M059J (cell line): ENCODE data around the gene NUDT7. TPM values are rescaled to one million over a fixed set of nuclear protein-coding genes. Genes with fewer than 3 reads are reported as not detected.

Experiments
- DNase-seq: peaks from one replicate; pipeline ENCODE4 v3.0.0-alpha.2; 2012; ENCODE audit warnings: low read depth
- total RNA-seq: library from RNA; depleted of rRNA; stranded (reverse); fragments of >200 nt; shearing (Covaris generic); gene quantifications from 2 replicates; pipeline ENCODE4 v1.2.3, GENCODE V29; 2014

The NUDT7 gene
- total RNA-seq, 1 experiment from 2014 or later = 5.1 TPM

GRCh38 chr16:77724174-77724573, 1.9 kb downstream of the NUDT7 start:
- DNase-seq = no peak

GRCh38 chr16:77729951-77730350, 7.6 kb downstream of the NUDT7 start:
- DNase-seq = no peak

DNA sequence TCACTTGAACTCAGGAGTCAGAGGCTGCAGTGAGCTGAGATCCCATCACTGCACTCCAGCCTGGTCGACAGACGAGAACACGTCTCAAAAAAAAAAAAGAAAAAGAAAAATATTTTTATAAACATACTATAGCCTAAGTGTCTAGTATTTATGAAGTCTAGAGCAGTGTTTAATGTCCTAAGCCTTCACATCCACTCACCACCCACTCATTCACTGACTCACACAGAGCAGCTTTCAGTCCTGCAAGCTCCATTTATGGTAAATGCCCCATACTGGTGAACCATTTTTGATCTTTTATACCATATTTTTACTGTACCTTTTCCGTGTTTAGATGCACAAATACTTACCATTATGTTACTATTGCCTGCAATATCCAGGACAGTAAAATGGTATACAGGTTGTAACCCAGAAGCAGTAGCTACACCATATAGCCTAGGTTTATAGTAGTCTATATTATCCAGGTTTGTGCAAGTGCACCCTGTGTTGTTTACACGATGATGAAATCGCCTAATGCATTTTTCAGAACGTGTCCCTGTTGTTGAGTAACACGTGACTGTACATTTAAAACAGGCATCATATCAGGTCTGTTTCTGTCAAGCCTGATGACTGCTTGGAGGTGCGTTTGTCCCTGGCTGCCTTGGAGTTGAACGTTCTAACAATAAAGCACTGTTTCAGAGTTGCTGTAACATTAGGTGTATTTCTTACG, 10.1 kb downstream of the NUDT7 start:
- peak; percentile 54 for DNase-seq

- no peak for DNase-seq
These were observed 14.6 kb downstream of the NUDT7 start for GRCh38 chr16:77736879-77737278.

DNA sequence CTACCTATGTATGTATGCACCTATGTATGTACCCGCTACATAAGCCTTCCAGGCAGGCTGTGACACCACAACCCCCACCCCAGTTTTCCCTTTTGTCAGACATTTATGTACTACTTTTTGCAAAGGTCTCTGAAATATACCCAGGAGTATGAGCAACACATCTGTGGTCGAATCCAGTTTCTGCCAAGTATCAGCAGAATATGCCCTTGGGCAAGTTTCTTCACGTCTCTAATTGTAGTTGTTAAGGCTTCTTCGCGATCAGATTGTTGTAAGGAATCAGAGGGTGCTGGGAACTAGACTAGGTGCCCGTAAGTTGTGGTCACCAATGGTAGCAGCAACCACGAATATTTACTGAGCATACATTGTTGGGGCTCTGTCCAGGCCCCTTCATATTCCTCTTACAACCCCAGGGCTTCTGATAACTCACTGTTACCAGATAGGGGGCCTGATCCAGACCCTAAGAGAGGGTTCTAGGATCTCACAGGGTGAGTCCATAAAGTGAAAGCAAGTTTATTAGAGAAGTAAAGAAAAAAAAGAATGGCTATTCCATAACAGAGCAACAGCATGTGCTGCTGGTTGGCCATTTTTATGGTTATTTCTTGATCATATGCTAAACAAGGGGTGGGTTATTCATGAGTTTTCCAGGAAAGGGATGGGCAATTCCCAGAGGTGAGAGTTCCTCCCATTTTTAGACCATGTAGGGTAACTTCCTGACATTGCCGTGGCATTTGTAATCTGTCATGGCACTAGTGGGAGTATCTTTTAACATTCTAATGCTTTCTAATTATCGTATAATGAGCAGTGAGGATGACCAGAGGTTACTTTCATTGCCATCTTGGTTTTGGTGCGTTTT, 16.6 kb downstream of the NUDT7 start:
- DNase-seq = peak; percentile 94

DNA sequence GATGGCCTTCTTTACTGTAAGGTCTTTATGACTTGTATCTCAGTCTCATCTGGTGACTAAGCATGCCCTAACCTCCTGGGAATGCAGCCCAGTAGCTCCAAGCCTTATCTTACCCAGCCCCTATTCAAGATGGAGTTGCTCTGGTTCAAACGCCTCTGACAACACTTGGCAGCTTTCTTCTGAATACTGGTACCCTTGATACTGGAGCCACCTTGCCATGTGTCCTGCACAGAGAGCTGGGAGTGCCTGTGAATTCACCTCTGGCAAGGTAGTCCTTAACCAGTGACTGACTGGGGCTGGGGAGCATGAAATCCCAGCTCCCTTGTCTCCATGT, 17.2 kb downstream of the NUDT7 start:
- DNase-seq = peak; percentile 77

GRCh38 chr16:77744141-77744540, 21.8 kb downstream of the NUDT7 start:
- DNase-seq = no peak

DNA sequence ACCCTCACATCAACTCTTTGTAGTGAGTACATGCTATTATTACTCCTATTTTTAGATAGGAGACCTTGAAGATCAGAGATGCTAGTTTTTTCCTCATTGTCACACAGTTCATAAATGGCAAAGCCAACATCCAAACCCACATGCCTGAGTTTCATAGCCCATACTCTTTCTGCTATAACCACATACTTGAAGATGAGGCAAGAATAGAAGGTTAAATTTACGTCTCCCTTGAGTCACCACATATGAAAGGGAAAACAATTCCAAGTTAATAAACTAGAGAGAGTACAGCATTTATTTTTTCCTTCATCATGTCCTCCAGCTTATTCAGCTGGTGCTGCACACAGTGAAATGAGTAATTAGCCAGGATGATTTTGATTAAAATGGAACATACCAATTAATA, 23.7 kb downstream of the NUDT7 start:
- no peak for DNase-seq

- no peak for DNase-seq
These were observed 26.2 kb downstream of the NUDT7 start for GRCh38 chr16:77748421-77749005.

DNA sequence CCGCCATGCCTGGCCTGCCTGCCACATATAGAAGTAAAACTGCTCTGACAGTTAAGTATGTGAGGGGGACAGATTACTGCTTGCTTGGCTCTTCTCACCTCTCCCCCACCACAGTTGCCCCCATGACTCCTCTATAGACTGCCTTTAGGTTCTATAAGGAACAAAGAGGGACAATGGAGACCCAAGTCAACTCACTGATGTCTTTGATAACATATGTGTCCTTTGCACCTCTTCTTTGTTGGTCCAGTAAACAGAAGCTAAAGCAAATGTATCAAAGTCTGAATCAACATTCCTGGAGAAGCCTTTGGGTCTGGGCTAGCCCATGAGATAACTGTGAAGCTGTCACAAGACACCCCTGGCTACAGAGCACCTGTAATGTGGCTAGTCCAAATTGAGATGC, 27.1 kb downstream of the NUDT7 start:
- no peak for DNase-seq

DNA sequence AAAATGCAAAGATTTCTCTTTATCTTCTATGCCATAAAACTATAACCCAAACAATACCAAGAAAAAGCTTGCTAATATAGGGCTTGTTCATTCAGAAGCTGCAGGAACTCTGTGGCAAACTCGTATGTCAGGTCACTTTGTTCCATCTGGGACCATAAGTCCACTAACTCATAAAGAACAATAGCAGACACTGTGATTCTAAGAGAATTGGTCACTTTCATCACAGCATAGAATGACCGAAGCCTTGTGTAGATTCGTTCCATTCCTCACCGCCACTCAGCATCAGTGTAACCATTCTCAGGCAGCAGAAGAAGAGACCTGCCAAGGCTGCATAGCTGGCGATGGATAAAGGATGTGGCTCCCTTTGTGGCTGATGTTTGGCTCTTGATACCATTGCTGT, 35.7 kb downstream of the NUDT7 start:
- no peak for DNase-seq

DNA sequence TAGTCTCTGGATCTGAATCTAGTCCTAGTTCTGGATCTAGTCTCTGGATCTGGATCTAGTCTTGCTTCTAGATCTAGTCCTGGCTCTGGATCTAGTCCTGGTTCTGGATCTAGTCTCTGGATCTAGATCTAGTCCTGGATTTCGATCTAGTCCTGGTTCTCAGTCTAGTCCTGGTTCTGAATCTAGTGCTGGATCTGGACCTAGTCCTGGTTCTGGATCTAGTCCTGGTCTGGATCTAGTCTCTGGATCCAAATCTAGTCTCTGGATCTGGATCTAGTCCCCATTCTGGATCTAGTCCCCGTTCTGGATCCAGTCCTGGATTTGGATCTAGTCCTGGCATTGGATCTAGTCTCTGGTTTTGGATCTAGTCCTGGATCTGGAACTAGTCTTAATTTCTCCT, 36.2 kb downstream of the NUDT7 start:
- DNase-seq = no peak

- DNase-seq = no peak
These were observed 36.9 kb downstream of the NUDT7 start for GRCh38 chr16:77759201-77759600.

DNA sequence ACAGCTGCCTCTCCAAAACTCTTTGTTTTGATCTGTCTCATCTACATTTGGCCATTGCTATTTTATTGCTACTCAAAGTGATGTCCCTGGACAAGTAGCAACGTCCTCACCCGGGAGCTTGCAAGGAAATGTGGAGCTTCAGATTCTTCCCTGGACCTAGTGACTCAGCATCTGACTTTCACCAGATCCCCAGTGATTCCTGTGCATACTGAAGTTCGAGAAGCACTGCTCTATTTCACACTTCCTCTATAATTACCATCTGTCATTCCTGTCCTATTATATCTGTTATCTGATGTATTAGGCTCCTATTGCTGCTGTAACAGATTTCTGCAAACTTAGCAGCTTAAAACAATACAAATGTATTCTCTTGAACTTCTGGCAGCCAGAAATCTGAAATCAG, 37.5 kb downstream of the NUDT7 start:
- DNase-seq = peak; percentile 34

- DNase-seq = peak; percentile 57
These were observed 38.5 kb downstream of the NUDT7 start for GRCh38 chr16:77760800-77761199.

DNA sequence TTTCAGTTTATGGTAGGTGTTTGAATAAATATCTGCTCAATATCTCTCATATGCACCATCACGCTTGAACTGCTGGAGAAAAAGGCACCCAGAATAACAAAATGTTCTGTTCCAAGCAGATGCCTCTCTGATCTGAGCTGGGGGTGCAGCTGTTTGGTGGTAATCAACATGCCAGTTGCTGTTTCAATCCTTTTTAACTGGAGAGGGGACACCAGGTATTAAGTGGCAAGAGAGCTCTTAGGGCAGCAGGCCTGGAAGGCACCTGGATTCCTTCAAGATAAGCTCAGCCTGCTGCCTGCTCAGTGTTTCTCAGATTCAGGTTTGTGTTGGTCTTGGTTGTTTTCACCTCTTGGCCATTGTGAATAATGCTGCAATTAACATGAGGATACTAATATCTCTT, 38.9 kb downstream of the NUDT7 start:
- DNase-seq = no peak

GRCh38 chr16:77762262-77762661, 39.9 kb downstream of the NUDT7 start:
- DNase-seq = no peak

- DNase-seq = no peak
These were observed 41.7 kb downstream of the NUDT7 start for GRCh38 chr16:77763994-77764393.

GRCh38 chr16:77767211-77767610, 44.9 kb downstream of the NUDT7 start:
- peak; percentile 61 for DNase-seq

GRCh38 chr16:77767826-77768225, 45.5 kb downstream of the NUDT7 start:
- DNase-seq = no peak

DNA sequence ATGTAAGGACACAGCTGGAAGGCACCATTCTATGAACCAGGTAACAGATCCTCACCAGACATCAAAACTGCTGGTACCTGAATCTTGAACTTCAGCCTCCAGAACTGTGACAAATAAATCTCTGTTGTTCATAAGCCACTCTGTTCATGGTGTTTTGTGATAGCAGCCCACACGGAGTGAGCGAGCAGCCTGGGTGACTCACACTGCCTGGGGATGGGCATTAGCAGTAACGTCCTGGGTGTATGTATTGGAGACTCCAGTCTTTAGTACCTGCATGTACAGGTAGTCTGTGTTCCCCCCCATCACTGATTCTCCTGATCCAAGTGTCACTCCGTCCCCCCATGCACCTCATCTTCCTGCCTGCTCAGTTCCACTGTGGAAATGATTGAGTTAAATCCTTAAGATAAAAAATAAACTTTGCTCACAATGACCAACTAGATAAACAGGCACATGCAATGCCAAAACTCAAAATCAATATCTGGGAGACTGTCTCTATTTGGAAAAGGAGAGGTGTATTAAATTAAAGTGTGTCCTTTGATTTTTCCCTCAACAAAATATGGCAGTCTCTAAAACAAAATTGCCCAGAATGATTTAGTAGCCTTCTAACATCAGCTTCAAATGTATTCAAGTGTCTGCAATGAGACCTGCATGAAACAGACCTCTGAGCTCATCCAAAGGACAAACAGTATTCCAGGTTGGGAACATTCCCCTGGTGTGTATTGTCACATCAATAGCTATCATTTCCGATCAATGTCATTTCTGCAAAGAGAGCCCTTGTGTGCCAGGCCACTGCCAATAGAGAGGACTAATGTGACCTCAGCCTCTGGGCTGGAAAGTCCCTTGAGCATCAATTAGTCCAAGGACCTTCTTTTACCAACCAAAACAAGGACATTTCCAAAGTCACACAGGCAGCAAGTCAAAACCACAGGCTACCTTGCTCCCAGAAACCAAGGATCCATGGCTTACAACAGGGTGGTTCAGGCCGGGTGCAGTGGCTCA, 53.9 kb downstream of the NUDT7 start:
- peak; percentile 60 for DNase-seq

- DNase-seq = no peak
These were observed 55.4 kb downstream of the NUDT7 start for GRCh38 chr16:77777745-77778144.
